Kidney glomerular epithelial cell (primary cell): ENCODE measurements around the gene NDRG3.
"Not testable (repeated sequence)": the region's sequence is repeated elsewhere in the genome, so short reads cannot be mapped to it uniquely, and the experiment has no call there.

Experiments
- DNase-seq: peaks from one replicate; lab custom pipeline; 2025; lab: John Stamatoyannopoulos, UW

Gene NDRG3

DNA sequence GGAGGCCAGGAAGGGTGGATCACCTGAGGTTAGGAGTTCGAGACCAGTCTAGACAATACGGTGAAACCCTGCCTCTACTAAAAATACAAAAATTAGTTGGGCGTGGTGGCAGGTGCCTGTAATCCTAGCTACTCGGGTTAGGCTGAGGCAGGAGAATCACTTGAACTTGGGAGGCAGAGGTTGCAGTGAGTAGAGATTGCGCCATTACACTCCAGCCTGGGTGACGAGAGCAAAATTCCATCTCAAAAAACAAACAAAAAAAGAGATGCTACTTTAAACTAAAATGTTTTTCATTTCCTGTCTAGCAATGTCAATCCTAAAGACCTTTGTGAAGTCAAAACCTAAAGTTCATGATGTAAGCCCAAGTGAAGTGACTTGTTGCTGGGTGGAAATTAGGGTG is 14.8 kb upstream of the NDRG3 start:
- no peak for DNase-seq

DNA sequence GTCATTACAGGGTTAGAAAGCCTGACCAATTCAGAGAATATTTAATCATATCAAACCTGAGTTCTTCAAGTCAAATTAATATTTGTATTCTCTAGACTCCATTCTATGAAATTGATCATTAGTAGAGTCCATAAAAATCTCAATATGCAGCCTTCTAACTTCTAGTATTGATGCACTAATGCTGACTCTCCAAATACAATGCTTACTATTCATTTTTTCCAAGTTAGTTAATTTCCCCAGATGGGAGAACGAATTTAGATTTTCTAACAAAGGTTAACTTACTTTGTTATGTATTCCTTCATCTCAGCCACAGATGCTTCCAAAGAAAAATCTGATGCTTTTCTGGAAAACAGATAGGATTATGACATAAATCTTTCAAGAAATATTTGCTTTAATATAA is 12.4 kb upstream of the NDRG3 start:
- no peak for DNase-seq

DNA sequence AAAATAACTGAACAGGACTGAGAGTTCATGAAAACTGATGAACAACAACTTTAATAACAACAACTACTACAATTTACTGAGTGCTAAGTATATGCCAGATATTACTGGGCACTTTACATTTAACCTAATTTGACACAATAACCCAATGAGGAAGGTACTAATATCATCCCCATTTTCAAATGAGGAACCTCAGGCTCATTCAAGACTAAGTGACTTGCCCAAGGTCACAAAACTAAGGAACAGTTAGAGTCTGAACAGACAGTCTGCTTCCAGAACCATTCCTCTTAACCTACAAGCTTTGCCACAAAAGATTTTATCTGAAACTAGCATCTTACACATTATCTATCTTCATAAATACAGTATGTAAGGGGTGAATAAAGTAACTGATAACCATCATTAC is 10.6 kb upstream of the NDRG3 start:
- DNase-seq = no peak

DNA sequence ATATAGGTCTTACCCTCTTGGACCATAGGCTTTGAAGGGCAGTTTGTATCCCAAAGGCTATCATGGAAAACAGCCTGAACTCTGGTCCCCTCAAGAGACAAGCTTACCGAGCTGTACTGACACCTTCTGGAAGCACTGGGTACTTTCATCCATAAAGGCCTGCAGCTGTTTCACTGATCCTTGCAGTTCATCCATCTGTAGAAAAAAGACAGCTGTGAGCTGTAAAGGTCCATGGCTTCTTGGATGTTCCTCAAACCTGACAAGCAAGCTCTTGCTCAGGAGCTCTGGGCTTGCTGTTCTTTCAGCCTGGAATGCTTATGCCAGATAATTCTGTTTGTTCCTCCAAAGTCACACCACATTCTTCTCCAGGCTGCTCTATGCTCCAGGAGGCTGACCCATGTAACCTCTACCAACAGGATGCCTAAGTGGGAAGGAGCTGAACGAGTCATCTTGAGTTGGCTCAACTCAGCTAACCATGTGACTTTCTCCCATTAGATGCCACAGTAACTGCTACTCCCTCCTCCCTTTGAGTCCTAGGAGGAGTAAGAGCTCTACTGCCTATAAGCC is 8.8 kb upstream of the NDRG3 start:
- DNase-seq = peak; percentile 57

DNA sequence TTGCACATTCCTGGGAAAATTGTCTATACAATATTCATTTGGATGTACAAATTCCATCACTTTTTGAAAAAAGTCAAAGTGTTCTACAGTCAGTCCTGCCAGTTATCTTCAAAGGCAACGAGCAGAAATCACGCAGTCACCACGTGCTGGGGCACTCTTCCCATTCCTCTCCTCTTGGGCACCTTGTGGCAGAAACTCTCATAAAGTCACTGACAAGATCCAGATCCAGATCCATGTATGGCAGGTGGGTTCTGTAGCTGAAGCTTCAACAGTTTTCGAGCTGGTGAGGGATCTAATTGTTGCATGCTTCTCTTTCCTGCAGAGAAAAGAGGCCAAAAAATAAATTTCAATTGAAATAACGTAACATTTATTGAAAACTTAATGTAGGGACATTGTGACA is 6.7 kb upstream of the NDRG3 start:
- DNase-seq = no peak

DNA sequence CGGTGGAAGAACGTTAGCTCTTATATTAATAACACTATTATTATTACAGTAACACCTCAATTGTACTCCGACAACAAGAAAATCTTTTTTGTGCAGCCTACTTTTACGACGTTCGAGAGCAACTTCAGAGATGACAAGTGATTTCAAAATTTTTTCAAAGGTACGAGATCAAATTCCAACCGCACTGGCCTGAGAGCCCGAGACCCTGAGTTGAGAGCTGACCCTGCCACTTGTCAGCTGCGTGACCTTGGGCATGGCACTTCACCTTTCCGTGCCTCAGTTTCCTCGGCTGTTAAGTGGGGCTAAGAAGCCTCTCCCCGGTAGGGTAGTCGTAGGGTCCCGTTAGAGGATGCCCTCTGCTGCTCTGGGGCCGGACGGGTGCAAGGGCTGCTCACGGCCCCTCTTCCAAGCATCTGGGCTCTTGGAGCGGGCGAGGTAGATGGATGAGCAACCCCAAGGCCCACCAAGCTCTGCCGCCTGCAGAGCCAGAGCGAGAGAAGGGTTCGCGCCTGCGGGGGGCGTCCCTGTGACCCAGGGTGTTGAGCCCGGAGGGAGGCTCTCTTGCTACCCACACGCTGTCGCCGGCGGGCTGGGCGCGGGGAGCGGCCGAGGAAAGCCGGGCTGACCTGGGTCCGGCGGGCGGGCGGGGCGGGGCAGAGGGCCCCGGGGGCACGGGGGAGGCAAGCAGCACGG is 510 bp downstream of the NDRG3 start:
- DNase-seq = no peak

DNA sequence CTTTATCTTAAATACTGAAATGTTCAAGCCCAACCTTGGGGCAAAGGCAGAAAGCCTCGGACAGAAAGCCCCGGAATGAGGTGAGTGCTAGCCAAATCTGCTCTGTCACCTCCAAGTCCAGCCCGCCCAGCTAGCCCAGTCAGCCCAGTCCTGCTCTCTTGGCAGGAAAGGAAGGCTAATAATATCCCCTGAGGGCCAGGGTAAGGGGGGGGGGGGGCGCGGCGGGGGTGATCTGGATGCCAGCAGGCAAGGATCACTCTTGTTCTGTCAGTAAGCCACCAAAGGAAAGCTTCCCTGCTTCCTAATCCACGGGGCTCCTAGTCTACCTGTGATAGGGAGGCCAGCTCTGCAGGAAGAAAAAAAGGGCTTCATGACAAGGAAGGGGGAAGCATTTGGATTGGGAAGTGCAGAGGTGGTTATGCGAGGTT is 1.1 kb downstream of the NDRG3 start:
- DNase-seq = no peak

DNA sequence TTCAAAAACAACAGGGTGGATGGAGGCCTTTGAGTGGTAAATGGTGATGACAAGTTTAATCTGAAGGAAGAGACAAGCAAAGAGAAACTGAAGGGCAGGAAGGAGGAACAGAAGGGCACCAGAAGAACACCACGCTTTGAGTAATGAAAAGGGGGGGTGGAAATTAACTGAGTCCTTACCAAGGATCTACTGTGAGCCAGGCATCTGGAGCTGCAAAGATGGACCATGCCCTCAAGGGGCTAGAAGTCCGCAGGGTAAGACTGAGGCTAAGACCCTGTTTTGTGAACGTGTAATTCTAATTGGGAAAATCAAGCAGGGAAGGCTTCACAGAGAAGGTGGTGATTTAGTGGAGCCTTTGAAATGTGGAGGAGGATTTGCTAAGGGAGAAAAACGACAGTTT is 1.6 kb downstream of the NDRG3 start:
- no peak for DNase-seq

DNA sequence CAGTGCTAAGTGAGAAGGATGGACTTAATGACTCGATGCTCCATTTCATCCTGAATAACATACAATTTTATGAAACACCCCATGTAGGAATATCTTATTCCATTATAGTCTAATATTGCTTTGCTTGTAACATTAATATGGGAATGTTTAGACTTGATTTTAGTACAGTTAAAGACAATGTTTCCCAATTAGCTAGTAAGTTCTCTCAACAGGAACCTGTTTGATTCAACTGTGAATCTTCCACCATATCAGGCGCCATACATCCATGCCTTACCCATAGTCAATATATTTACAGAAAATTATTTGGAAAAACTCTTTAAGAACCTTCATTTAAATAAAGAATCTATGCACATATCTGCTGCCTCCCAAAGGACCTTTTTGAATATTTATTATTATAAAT is 3.3 kb downstream of the NDRG3 start:
- DNase-seq = no peak

DNA sequence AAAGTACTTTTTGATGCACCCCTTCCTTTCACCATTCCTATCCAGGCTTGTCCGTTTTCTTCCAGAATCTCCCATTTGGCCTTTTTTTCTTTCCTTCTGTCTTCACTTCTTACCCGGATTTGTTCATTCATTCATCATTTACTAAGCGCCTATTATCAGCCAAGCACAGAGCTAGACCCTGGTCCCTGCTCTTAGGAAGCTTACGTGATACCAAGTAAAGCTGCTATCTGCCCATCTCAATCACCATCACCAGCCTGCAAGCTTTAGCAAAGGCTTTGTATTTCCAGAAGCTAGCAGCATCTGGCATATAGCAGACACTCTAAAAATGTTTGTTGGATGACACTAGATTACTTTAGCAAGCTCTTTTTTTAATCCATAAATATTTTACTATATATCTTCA is 4.8 kb downstream of the NDRG3 start:
- no peak for DNase-seq

DNA sequence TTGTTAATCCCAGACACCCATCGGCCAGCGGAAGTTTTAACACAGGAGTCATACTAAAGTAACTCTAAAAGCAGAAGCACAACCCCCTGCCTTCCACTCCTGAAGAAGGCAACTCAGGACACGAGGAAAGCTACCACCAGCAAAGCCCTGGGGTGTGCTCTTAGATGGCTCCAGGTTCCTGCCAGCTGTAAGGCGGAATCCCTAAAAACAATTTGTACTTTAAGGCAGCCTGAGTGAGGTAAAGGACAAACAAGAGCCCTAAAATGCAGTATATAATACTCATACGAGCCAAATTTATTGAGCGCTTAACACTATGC is 8.7 kb downstream of the NDRG3 start:
- no peak for DNase-seq

DNA sequence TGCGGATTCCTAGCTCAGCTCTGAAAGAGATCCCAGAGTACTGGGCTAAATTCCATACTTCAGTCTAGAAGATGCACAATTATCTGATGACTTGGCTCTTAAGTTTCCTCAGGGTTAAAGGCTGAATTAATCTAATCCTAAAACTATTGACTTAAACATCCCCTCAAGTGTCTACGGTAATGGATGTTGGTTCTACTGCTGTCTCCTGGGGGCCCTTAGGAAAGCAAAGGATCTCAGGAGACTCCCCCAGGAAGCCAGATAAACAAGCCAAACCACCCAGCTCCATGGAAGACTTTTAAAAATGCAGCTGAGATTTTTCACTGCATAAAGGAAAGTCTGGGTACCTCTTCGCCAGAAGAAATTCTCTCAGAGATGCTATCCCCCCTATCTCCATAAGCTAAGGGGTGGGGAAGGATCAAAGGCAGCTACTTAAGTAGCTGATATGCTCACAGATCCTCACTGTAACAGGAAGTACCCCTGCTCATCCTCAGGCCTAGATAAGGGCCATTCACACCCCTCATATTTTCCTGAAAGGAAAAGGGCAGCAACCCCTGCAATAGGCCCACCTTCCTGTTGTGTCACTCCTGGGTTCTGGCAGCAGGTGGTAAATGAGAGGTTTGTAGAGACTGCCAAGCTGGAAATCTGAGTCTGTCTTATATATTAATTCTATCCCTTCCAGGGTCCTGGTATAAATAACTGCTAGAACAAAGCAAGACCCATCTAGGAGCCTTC is 9.3 kb downstream of the NDRG3 start:
- no peak for DNase-seq

DNA sequence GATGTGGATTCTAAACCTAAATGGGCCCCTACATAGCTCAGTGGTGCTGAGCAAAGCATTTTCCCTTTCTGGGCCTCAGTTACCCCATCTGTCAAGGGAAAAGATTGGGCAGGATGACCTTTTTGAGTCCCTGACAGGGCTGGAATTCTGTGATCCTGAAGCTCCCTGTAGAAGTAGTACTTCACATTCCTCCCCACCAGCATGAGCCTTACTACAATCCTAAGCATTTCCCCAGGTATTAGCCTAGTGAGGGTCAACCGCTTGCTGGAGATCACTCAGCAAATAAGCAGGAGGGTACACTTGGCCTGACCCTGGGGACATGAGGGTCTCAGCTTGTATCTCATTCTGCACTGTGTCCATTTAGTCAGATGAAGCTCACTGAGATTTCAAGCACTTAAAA is 13.4 kb downstream of the NDRG3 start:
- DNase-seq = no peak

DNA sequence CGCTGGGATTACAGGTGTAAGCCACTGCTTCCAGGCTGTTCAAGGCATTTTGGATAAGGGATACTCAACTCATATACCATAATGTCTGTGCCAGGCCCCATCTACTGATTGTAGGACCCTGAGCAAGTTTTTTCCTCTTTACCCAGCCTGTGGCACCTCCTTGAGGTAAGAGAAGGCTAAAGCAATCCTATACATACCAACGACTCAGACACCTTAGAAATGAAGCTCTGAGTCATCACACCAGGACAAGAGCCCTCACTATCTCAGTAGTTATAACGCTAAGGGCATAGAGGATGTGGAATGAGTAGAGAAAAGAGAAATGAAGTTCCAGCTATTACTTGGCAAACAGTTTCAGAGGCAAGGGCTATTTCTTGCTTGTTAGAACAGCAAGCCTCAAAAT is 16.9 kb downstream of the NDRG3 start:
- peak; percentile 47 for DNase-seq

DNA sequence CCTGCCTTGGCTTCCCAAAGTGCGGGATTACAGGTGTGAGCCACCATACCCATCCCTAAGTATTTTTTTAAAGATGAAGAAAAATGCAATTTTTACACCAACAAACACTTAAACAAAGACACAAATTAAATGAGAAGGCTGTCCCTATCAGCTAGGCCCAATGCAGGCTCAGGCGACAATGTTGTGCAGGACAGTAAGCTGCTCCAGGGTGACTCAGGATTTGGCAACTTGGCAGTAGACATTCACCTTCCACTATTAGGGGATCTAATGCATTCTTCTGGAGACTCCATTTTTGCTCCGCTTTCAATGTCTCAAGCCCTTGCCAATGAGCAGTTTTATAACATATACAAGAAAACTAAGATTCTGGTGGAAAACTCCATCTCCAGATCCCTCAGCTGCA is 19.7 kb downstream of the NDRG3 start:
- DNase-seq = no peak

DNA sequence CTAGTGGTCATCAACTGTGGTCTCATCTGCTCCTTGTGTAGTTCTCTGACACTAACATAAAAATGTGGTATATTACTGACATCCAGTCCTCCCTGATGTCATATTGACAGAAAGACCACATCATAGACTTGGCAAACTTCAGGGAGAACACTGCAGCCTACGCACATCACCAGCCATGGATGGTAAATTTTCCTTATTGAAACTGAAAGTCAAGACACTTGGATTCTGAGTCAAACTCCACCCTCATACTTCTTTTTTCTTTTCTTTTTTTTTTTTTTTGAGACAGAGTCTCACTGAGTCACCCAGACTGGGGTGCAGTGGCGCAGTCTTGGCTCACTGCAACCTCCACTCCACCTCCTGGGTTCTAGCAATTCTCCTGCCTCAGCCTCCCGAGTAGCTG is 25.4 kb downstream of the NDRG3 start:
- DNase-seq = no peak

DNA sequence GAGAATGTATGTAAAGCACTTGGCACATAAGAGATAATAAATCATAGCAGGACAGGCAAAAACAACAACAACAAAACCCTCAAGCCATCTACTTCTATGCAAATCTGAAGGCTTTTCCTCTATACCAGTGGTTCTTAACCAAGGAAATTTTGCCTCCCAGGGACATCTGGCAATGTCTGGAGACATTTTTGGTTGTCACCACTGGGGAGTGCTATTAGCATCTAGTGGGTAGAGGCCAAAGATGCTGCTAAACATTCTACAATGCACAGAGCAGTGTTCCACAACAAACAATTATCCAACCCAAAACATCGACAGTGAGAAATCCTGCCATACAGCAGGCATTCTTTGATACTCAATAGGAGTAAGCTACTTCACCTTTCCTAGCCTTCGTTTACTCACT is 28.2 kb downstream of the NDRG3 start:
- DNase-seq = no peak

DNA sequence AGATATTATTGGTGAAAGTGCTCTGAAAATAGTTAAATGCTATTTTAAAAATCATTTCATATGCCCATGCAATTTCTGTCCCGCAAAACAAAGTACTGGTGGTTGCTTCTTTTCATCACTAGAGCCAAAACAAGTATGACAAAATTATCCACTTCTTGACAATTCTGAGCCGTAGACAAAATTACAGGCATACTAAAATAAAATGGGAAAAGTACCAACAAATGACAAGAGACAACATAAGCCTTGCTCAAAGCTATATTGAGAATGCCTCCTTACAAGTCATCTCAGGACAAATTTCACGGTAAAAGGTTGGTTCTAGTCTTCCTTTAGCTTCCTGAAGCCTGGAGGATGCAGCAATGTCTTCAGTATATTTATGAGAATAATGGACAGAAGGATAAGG is 28.9 kb downstream of the NDRG3 start:
- no peak for DNase-seq

DNA sequence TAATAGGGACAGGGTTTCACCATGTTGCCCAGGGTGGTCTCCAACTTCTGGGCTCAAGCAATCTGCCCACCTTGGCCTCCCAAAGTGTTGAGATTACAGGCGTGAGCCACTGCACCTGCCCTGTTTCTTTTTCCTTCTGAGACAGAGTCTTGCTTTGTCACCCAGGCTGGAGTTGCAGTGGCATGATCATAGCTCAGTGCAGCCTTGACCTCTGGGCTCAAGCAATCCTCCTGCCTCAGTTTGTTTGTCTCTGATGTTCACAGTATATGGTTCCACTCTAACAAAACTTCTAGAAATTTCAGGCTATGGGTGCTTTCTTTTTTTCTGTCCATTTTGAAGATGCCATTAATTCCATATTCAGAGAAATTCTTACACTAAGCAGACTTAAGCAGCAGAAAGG is 33.1 kb downstream of the NDRG3 start:
- no peak for DNase-seq

DNA sequence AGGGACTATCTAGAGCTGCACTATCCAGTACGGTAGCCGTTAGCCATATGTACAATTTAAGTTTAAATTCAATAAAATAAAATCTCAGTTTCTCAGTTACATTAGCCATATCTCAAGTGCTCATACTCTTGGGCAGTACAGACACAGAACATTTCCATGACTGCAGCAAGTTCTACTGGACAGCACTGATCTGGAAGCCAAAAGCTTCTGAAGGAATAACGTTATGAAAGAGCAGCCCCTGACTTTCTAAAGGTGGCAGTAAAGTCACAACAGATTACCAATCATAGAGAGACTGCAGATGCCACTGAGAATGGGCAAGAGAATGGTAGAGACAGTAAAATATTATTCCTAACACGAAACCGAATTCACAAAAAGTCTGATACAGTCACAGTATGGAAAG is 36.8 kb downstream of the NDRG3 start:
- no peak for DNase-seq

DNA sequence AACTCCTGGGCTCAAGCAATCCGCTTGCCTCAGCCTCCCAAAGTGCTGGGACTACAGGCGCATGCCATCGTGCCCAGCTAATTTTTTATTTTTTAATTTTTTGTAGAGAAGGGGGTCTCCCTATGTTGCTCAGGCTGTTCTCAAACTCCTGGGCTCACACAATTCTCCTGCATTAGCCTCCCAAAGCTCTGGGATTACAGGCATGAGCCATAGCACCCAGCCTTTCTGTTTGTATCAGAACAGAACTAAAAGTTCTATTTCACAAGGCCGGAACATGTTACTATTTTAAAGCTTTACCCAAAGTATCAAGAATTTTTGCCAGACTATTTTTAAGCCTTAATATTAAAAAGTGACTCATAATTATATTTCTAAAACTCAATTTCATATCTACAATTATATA is 42.4 kb downstream of the NDRG3 start:
- DNase-seq = no peak

DNA sequence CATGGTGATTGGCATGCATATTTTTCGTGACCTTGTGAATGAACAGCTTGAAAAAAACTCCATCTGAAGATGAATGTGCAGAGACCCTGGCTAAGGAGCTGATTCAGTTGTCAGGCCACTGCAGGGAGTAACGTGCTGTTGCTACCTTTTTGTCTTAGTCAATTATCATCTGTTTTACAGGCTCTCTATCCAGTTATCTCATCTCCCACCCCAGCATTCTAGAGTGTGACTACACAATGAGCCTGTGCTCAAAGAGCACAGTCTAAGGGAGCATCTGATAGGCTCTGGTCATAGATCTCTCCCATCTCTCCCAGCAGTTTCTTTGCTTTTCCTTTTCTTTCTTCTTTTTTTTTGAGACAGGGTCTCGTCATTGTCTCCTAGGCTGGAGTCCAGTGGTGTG is 45.5 kb downstream of the NDRG3 start:
- DNase-seq = no peak

DNA sequence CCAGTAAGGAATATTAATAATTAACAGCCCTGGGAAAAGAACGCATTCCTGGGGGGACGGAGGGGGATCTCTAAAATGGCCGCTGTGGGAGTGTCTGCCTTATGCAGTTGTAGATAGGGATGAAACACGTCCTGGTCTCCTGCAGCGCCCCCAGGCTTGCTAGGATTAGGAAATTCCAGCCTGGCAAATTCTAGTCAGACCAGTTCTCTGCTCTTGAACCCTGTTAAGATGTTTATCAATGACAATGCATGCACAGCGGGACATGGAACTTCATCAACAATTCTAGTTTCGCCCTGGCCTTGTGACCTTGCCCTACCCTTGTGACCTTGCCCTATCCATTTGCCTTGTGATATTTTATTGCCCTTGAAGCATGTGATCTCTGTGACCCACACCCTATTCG is 50.4 kb downstream of the NDRG3 start:
- not testable (repeated sequence) for DNase-seq

DNA sequence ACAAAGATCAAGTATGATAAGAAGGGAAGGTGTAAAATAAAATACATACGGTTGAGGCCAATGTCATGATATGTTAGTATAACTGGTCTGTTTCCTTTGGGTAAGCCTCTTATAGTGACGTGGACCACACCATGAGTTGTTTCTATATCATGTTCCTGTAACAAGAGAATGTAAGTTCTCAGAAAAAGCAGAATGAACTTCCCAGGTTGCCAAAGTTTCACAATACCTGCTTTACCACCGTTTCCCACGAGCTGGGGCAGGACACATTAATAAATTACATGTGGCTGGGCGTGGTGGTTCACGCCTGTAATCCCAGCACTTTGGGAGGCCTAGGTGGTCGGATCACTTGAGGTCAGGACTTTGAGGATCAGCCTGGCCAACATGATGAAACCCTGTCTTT is 57.3 kb downstream of the NDRG3 start:
- DNase-seq = no peak
